Measurements from ENCODE around the gene TSTD1.

The TSTD1 gene

GRCh38 chr1:161009602-161010211 lies 29.1 kb downstream of the TSTD1 start:
- H3K27ac ChIP-seq (replicated peaks), result no peak overlapping the region
- no peaks in the 10 kb centered on the region for H3K27me3 ChIP-seq (ENCODE audit: insufficient read depth, poor library complexity, severe bottlenecking)
- no peak overlapping the region for H3K4me3 ChIP-seq (replicated peaks; ENCODE audit: insufficient read depth, low read length)
- DNase-seq (ENCODE audit: low read depth in 1 of 2, low spot score in 1 of 2), result no peak
- TF ChIP-seq GABPA (IDR thresholded peaks at IDR 0.05; ENCODE audit: low read depth) (no peak), POLR2AphosphoS5 (IDR thresholded peaks at IDR 0.05; ENCODE audit: low read depth) (no peak), CTCF (IDR thresholded peaks at IDR 0.05; ENCODE audit: insufficient read depth, low read length) (no peak), SPI1 (IDR thresholded peaks at IDR 0.05; ENCODE audit: borderline replicate concordance, low read depth) (no peak), REST (IDR thresholded peaks at IDR 0.05; ENCODE audit: insufficient replicate concordance, low read depth) (no peak)

- Histone ChIP-seq H3K27me3 (ENCODE audit: insufficient read depth, poor library complexity, severe bottlenecking) (no peaks in the 10 kb centered on the region), H3K4me3 (replicated peaks; ENCODE audit: insufficient read depth, low read length) (no peak overlapping the region), H3K27ac (replicated peaks) (no peak overlapping the region)
- TF ChIP-seq SPI1 (IDR thresholded peaks at IDR 0.05; ENCODE audit: borderline replicate concordance, low read depth), result no peak
- TF ChIP-seq POLR2AphosphoS5 (IDR thresholded peaks at IDR 0.05; ENCODE audit: low read depth), result no peak
- TF ChIP-seq GABPA (IDR thresholded peaks at IDR 0.05; ENCODE audit: low read depth), result no peak
- no peak for TF ChIP-seq REST (IDR thresholded peaks at IDR 0.05; ENCODE audit: insufficient replicate concordance, low read depth)
- no peak for TF ChIP-seq CTCF (IDR thresholded peaks at IDR 0.05; ENCODE audit: insufficient read depth, low read length)
- DNase-seq (ENCODE audit: low read depth in 1 of 2, low spot score in 1 of 2), result no peak
These were observed 29.8 kb downstream of the TSTD1 start for GRCh38 chr1:161008869-161009510.

- H3K4me3 ChIP-seq (replicated peaks; ENCODE audit: insufficient read depth, low read length), result no peak overlapping the region
- DNase-seq (ENCODE audit: low read depth in 1 of 2, low spot score in 1 of 2), result no peak
- TF ChIP-seq GABPA (IDR thresholded peaks at IDR 0.05; ENCODE audit: low read depth), result no peak
- no peak for TF ChIP-seq SPI1 (IDR thresholded peaks at IDR 0.05; ENCODE audit: borderline replicate concordance, low read depth)
- TF ChIP-seq REST (IDR thresholded peaks at IDR 0.05; ENCODE audit: insufficient replicate concordance, low read depth), result no peak
- no peak for TF ChIP-seq CTCF (IDR thresholded peaks at IDR 0.05; ENCODE audit: insufficient read depth, low read length)
- no peak for TF ChIP-seq POLR2AphosphoS5 (IDR thresholded peaks at IDR 0.05; ENCODE audit: low read depth)
- no peak overlapping the region for H3K27ac ChIP-seq (replicated peaks)
- no peaks in the 10 kb centered on the region for H3K27me3 ChIP-seq (ENCODE audit: insufficient read depth, poor library complexity, severe bottlenecking)
These were observed 31.4 kb downstream of the TSTD1 start for GRCh38 chr1:161007369-161007768.

All from HL-60 (cell line).